Calu3 (cell line): ENCODE data around the gene CFAP97D2. TPM values are rescaled to one million over a fixed set of nuclear protein-coding genes. Genes with fewer than 3 reads are reported as not detected.

Source experiments
- BruUV-seq: library from RNA; stranded (reverse); fragments of 400-500 nt; replicated peaks from 2 replicates; lab custom pipeline; 2021; lab: Mats Ljungman, UMichigan
- CTCF ChIA-PET: fragments of 300-600 bp; sonication (Branson Sonifier 250); formaldehyde crosslinking; loops from one replicate; lab custom pipeline; 2022; ENCODE audit warnings: antibody characterized with exemption; lab: Charles Lee
- DNase-seq: peaks from one replicate; pipeline ENCODE4 v3.0.0; 2022
- H3K27ac Mint-ChIP-seq: one replicate; pipeline ENCODE4 v1.8.0; 2022; ENCODE audit warnings: mixed read lengths; ENCODE audit not compliant: unreplicated experiment
- H3K27me3 Mint-ChIP-seq: one replicate; pipeline ENCODE4 v1.8.0; 2022; ENCODE audit warnings: mixed read lengths; ENCODE audit not compliant: unreplicated experiment
- H3K36me3 Mint-ChIP-seq: one replicate; pipeline ENCODE4 v1.8.0; 2022; ENCODE audit warnings: mild to moderate bottlenecking, moderate library complexity, mixed read lengths; ENCODE audit not compliant: insufficient read depth, unreplicated experiment
- H3K4me1 Mint-ChIP-seq: one replicate; pipeline ENCODE4 v1.8.0; 2022; ENCODE audit warnings: mild to moderate bottlenecking, low read depth, mixed read lengths; ENCODE audit not compliant: unreplicated experiment
- H3K4me3 Mint-ChIP-seq: one replicate; pipeline ENCODE4 v1.8.0; 2022; ENCODE audit warnings: mild to moderate bottlenecking, low read depth, moderate library complexity, mixed read lengths; ENCODE audit not compliant: unreplicated experiment
- H3K9me3 Mint-ChIP-seq: one replicate; pipeline ENCODE4 v1.8.0; 2022; ENCODE audit warnings: low read depth, mixed read lengths; ENCODE audit not compliant: unreplicated experiment
- intact Hi-C: fragments of 100-400 bp; cut with micrococcal nuclease; formaldehyde crosslinking; loops from one replicate; pipeline ENCODE4 v1.10.0; 2022; ENCODE audit not compliant: unreplicated experiment
- total RNA-seq: library from RNA; stranded (reverse); gene quantifications from 2 replicates; pipeline ENCODE4 v1.2.3, GENCODE V29; 2022
- TF ChIP-seq, protein P1 (sequence below): fragments of 200-600 bp; IDR thresholded peaks from one replicate; pipeline ENCODE4 v1.8.0; 2022; ENCODE audit warnings: antibody characterized with exemption; ENCODE audit not compliant: unreplicated experiment

The CFAP97D2 gene
- total RNA-seq, 1 experiment from 2014 or later: not detected

DNA sequence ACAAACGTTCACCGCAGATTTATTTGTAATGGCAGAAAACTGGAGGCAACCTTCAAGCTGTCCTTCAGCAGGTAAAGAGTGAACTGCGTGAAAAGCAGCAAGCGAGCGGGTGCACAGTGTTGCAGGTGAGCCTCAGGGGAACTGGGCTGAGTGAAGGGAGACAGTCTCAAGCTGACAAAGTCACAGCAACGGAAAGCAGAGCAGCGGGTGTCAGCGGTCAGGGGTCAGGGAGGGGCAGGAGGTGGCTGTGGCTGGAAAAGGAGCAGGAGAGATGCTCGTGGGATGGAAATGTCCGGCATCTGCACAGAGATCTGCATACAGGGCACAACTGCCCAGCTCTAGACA is 38.2 kb upstream of the CFAP97D2 start:
- no TSS peak for BruUV-seq
- TF ChIP-seq, protein P1, sequence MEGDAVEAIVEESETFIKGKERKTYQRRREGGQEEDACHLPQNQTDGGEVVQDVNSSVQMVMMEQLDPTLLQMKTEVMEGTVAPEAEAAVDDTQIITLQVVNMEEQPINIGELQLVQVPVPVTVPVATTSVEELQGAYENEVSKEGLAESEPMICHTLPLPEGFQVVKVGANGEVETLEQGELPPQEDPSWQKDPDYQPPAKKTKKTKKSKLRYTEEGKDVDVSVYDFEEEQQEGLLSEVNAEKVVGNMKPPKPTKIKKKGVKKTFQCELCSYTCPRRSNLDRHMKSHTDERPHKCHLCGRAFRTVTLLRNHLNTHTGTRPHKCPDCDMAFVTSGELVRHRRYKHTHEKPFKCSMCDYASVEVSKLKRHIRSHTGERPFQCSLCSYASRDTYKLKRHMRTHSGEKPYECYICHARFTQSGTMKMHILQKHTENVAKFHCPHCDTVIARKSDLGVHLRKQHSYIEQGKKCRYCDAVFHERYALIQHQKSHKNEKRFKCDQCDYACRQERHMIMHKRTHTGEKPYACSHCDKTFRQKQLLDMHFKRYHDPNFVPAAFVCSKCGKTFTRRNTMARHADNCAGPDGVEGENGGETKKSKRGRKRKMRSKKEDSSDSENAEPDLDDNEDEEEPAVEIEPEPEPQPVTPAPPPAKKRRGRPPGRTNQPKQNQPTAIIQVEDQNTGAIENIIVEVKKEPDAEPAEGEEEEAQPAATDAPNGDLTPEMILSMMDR: no peak
- CTCF ChIA-PET: no interaction called here
- Mint-ChIP-seq H3K9me3 (no peaks in the 10 kb centered on the region), H3K4me3 (no peak overlapping the region), H3K36me3 (no peaks in the 10 kb centered on the region), H3K27ac (no peak overlapping the region), H3K4me1 (no peaks in the 10 kb centered on the region), H3K27me3 (no peaks in the 10 kb centered on the region)
- intact Hi-C loops: no loop called here
- no peak for DNase-seq

DNA sequence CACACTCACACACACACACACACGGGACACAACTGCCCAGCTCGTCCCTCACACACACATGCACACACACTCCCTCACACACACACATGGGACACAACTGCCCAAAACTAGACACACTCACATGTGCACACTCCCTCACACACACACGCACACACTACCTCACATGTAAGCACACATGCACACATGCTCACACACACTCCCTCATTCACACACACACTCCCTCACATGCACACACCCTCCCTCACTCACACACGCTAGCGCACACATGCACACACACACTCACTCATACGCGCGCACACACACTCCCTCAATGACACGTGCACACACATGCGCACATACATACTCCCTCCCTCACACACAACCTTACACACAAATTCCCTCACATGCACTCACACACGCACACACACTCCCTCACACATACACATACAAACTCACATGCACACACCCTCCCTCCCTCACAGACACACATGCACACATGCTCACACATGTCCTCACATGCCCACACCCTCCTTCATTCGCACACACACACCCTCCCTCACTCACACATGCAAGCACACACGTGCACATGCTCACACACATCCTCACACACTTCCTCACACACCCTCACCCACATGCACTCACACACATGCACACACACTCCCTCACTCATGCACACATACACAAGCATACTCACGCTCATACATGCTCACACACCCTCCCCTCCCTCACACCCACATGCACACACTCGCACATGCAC is 37.6 kb upstream of the CFAP97D2 start:
- BruUV-seq: no TSS peak
- H3K27ac Mint-ChIP-seq: no peak overlapping the region
- TF ChIP-seq, protein P1: no peak
- no peaks in the 10 kb centered on the region for H3K4me1 Mint-ChIP-seq
- intact Hi-C loops: no loop called here
- no peaks in the 10 kb centered on the region for H3K27me3 Mint-ChIP-seq
- DNase-seq: no peak
- H3K36me3 Mint-ChIP-seq: no peaks in the 10 kb centered on the region
- CTCF ChIA-PET: no interaction called here
- H3K4me3 Mint-ChIP-seq: no peak overlapping the region
- no peaks in the 10 kb centered on the region for H3K9me3 Mint-ChIP-seq

DNA sequence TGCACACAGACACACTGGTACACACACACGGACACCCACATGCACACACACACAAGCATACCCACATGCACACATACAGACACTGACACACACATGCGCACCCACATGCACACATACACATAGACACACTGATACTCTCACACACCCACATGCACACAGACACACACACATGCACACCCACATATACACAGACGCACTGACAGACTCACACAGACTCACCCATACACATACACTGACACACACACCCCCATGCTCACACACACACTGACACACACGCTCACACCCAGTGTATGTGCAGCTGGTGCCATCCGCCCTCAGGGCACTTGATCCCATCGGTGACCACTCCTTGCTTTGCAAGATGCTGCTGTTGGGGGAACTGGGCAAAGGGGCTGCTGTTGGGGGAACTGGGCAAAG is 36.9 kb upstream of the CFAP97D2 start:
- Mint-ChIP-seq H3K36me3 (no peaks in the 10 kb centered on the region), H3K4me1 (no peaks in the 10 kb centered on the region), H3K4me3 (no peak overlapping the region), H3K9me3 (no peaks in the 10 kb centered on the region), H3K27me3 (no peaks in the 10 kb centered on the region), H3K27ac (no peak overlapping the region)
- TF ChIP-seq, protein P1: no peak
- BruUV-seq: no TSS peak
- intact Hi-C loops: no loop called here
- DNase-seq: no peak
- CTCF ChIA-PET: no interaction called here

DNA sequence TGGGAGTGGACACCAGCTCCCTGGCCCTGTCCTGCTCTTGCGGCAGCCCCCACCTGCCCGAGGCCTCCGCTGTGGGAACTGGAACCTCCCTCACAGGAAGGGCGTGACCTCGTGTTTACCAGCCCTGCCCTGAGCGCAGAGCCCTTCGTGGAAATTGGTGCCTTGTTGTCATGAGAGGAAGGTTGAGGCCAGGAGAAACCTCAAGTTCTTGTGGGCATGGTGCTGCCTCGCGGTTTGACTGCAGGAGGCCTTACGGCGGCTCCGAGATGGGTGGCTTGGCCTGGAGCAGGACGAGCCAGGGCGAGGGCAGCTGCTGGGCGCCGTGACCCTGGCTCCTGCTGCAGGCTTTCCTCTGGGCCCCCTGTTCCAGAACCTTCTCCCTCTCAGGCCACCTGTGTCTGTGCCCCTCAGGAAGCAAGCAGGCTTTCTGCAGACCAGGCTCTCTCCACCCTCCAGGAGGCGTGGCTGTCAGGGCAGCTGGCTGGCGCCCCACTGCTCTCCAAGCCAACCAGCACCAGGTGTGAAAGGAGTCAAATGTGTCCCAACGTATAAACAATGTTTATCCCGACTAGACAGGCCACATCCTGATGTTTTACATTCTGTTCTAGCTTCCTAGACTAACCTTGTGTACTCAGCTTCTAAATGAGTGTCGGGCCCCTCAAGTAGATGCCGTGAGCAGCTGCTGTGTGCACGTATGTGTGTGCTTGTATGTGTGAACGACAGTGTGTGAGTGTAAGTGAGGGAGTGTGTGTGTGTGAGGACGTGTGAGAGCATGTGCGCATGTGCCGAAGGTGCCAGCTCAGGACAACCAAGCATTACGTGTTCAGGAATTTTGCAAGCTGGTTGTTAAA is 36.2 kb upstream of the CFAP97D2 start:
- Mint-ChIP-seq H3K27me3 (no peaks in the 10 kb centered on the region), H3K27ac (no peak overlapping the region), H3K4me3 (no peak overlapping the region), H3K4me1 (no peaks in the 10 kb centered on the region), H3K36me3 (no peaks in the 10 kb centered on the region), H3K9me3 (no peaks in the 10 kb centered on the region)
- BruUV-seq: no TSS peak
- TF ChIP-seq, protein P1: no peak
- intact Hi-C loops: no loop called here
- DNase-seq: no peak
- CTCF ChIA-PET: no interaction called here
